Erythroblast (primary cell): ENCODE measurements around the gene GPR158.

ENCODE experiments used
- GATA1 ChIP-seq: IDR thresholded peaks from 2 replicates; pipeline ENCODE4 v1.6.1; 2011; ENCODE audit warnings: low read depth, mild to moderate bottlenecking, control low read depth, low read length, moderate library complexity
- POLR2A ChIP-seq: IDR thresholded peaks from 2 replicates; pipeline ENCODE4 v1.6.1; 2011; ENCODE audit warnings: mild to moderate bottlenecking, low read length

DNA sequence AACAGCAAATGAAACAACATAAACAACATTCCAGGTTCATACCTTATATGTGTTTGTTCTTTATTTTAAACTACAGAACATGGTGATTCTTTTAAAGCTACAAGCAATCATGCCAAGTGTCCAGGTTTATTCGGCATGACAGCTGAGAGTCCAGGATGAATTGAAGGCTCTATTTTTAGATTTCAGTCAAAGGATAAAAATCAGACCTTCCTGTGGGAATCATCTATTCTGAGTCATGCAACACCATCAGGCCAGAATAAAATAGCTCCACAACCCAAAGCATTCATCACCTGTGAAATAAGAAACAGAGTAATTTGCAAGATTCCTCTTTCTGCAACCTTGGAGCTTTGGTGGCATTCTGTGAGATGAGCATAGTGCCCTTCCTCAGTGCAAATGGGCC is 466.8 kb downstream of the GPR158 start:
- TF ChIP-seq POLR2A (no peak), GATA1 (no peak)
